HepG2 (cell line): Measurements from ENCODE around the gene GPN2. TPM values are rescaled to one million over a fixed set of nuclear protein-coding genes. Genes with fewer than 3 reads are reported as not detected.

ENCODE experiments used
- ATAC-seq: fragments of 200-7000 bp; cut with Tn5 transposase; 3 replicates; pipeline ENCODE4 v1.9.1; 2020; ENCODE audit warnings: mild to moderate bottlenecking, moderate library complexity
- BruUV-seq: library from RNA; stranded (reverse); fragments of 400-500 nt; replicated peaks from 2 replicates; lab custom pipeline; 2021; lab: Mats Ljungman, UMichigan
- CTCF ChIA-PET: fragments of 300-600 bp; formaldehyde crosslinking; extraction: SDS; loops from one replicate; lab custom pipeline; 2021; ENCODE audit warnings: low total read pairs, inconsistent platforms, low intra/inter-chr PET ratio; lab: Yijun Ruan, JAX
- POLR2A ChIA-PET: fragments of 350-600 bp; sonication (Branson Sonifier 250); formaldehyde crosslinking; loops from one replicate; lab custom pipeline; 2020; ENCODE audit warnings: antibody characterized with exemption, inconsistent platforms; lab: Yijun Ruan, JAX
- DNase-seq: peaks from one replicate; pipeline ENCODE4 v3.0.0-alpha.2; 2015; ENCODE audit warnings: low spot score
- FAIRE-seq: peaks from 3 replicates; lab custom pipeline; 2011; peaks lifted over from hg19 to GRCh38; lab: Jason Lieb, UNC
- H2AFZ ChIP-seq: one replicate; pipeline ENCODE4 v1.6.1; 2011; ENCODE audit warnings: low read length, inconsistent platforms
- H3K27ac ChIP-seq: fragments of 300-600 bp; 3 replicates; pipeline ENCODE4 v1.8.0; 2011; ENCODE audit warnings: mixed run types, mild to moderate bottlenecking, mixed read lengths, low read length, inconsistent platforms; ENCODE audit not compliant: insufficient read depth; ENCODE audit errors: extremely low read length
- H3K27me3 ChIP-seq, 2 experiments: fragments of 200-600 bp in 1 of 2; 2 replicates in 1 of 2; 3 replicates in 1 of 2; pipeline versions ENCODE4 v1.6.0 to v1.8.0; 2011; ENCODE audit warnings: low read length in 2 of 2, mild to moderate bottlenecking in 2 of 2, moderate library complexity in 2 of 2, inconsistent platforms in 1 of 2; ENCODE audit not compliant: insufficient read depth in 2 of 2, control insufficient read depth in 1 of 2
- H3K36me3 ChIP-seq, 2 experiments: fragments of 200-600 bp in 1 of 2; replicated peaks in 1 of 2; 2 replicates in 1 of 2; 3 replicates in 1 of 2; pipeline versions ENCODE4 v1.5.1 to v1.8.0; 2011; ENCODE audit warnings: low read length in 2 of 2, inconsistent platforms in 1 of 2; ENCODE audit not compliant: insufficient read depth in 2 of 2, control insufficient read depth in 1 of 2
- H3K4me1 ChIP-seq: 2 replicates; pipeline ENCODE4 v1.5.1; 2012; ENCODE audit warnings: low read length, inconsistent platforms; ENCODE audit not compliant: insufficient read depth
- H3K4me2 ChIP-seq: 2 replicates; pipeline ENCODE4 v1.6.0; 2011; ENCODE audit warnings: low read depth, low read length, inconsistent platforms
- H3K4me3 ChIP-seq, 3 experiments: fragments of 200-600 bp in 1 of 3; sonication (generic), shearing (Covaris generic) in 1 of 3; replicated peaks in 1 of 3; 2 replicates each; pipeline ENCODE4 v1.5.1; 2011 to 2016; ENCODE audit warnings: low read length in 3 of 3, inconsistent platforms in 2 of 3, low read depth in 2 of 3, mild to moderate bottlenecking in 2 of 3, control low read depth in 1 of 3, mixed read lengths in 1 of 3; ENCODE audit not compliant: insufficient read depth in 1 of 3
- H3K79me2 ChIP-seq: one replicate; pipeline ENCODE4 v1.6.1; 2011; ENCODE audit warnings: low read length, inconsistent platforms; ENCODE audit not compliant: insufficient read depth
- H3K9ac ChIP-seq: 2 replicates; pipeline ENCODE4 v1.6.0; 2011; ENCODE audit warnings: mild to moderate bottlenecking, low read depth, low read length, inconsistent platforms; ENCODE audit not compliant: insufficient read depth
- H3K9me3 ChIP-seq: 2 replicates; pipeline ENCODE4 v1.5.1; 2012; ENCODE audit warnings: mild to moderate bottlenecking, low read length
- H4K20me1 ChIP-seq: 2 replicates; pipeline ENCODE4 v1.6.0; 2011; ENCODE audit warnings: inconsistent platforms, mild to moderate bottlenecking, low read length, moderate library complexity; ENCODE audit not compliant: insufficient read depth
- FIP1L1 ChIP-seq: fragments of 200-400 bp; formaldehyde crosslinking; IDR thresholded peaks from 2 replicates; pipeline ENCODE4 v1.6.1; 2018; ENCODE audit warnings: low read depth, mild to moderate bottlenecking, low read length, moderate library complexity, borderline replicate concordance; ENCODE audit not compliant: insufficient read depth
- FOXC1 ChIP-seq: sonication (generic); formaldehyde crosslinking; IDR thresholded peaks from 2 replicates; pipeline ENCODE4 v1.8.0; 2022; ENCODE audit warnings: mild to moderate bottlenecking, missing genetic modification reagents, borderline replicate concordance
- KDM5B ChIP-seq: sonication (generic); formaldehyde crosslinking; IDR thresholded peaks from 2 replicates; pipeline ENCODE4 v1.4.0; 2020; ENCODE audit warnings: missing genetic modification reagents, mild to moderate bottlenecking, borderline replicate concordance
- NR2C2 ChIP-seq: sonication (generic); formaldehyde crosslinking; IDR thresholded peaks from 2 replicates; pipeline ENCODE4 v1.4.0; 2020; ENCODE audit warnings: missing genetic modification reagents, mild to moderate bottlenecking, moderate library complexity, borderline replicate concordance
- NRL ChIP-seq: sonication (generic); formaldehyde crosslinking; IDR thresholded peaks from 2 replicates; pipeline ENCODE4 v1.5.0; 2020; ENCODE audit warnings: missing genetic modification reagents, mild to moderate bottlenecking, moderate library complexity, borderline replicate concordance
- RARG ChIP-seq: sonication (generic); formaldehyde crosslinking; IDR thresholded peaks from 2 replicates; pipeline ENCODE4 v1.4.0; 2020; ENCODE audit warnings: low read depth, mild to moderate bottlenecking, missing genetic modification reagents
- SMARCC2 ChIP-seq: fragments of 450-650 bp; IDR thresholded peaks from 2 replicates; pipeline ENCODE4 v1.6.1; 2017; ENCODE audit warnings: antibody characterized with exemption, mild to moderate bottlenecking
- SRY ChIP-seq: sonication (generic); formaldehyde crosslinking; IDR thresholded peaks from 2 replicates; pipeline ENCODE4 v1.8.0; 2022; ENCODE audit warnings: mild to moderate bottlenecking, missing genetic modification reagents
- YY1 ChIP-seq: IDR thresholded peaks from 2 replicates; pipeline ENCODE4 v1.6.1; 2011; ENCODE audit warnings: low read length, low read depth, moderate library complexity, mild to moderate bottlenecking; ENCODE audit not compliant: insufficient read depth, insufficient replicate concordance
- ZBTB20 ChIP-seq: sonication (generic); formaldehyde crosslinking; IDR thresholded peaks from 2 replicates; pipeline ENCODE4 v1.8.1; 2023; ENCODE audit warnings: missing genetic modification reagents, low read depth, mild to moderate bottlenecking, borderline replicate concordance
- ZNF33B ChIP-seq: sonication (generic); formaldehyde crosslinking; IDR thresholded peaks from 2 replicates; pipeline ENCODE4 v1.5.1; 2020; ENCODE audit warnings: mild to moderate bottlenecking, missing genetic modification reagents
- ZNF816 ChIP-seq: sonication (generic); formaldehyde crosslinking; IDR thresholded peaks from 2 replicates; pipeline ENCODE4 v1.8.0; 2022; ENCODE audit warnings: missing genetic modification reagents, mild to moderate bottlenecking, borderline replicate concordance
- WGBS: methylation state at CpG from one replicate; pipeline ENCODE4 v1.1.6; 2017; ENCODE audit warnings: low lambda C conversion rate; 5-methylcytosine and 5-hydroxymethylcytosine counted together
- in situ Hi-C: cut with HindIII; loops from 2 replicates; pipeline ENCODE4 v1.10.0; 2017; ENCODE audit warnings: low pct_unique_long_range_greater_than_20kb; ENCODE audit not compliant: extremely low pct_ligation_motif_present
- intact Hi-C: fragments of 100-400 bp; cut with micrococcal nuclease; formaldehyde crosslinking; loops from one replicate; pipeline ENCODE4 v1.10.0; 2022; ENCODE audit not compliant: unreplicated experiment
- polyA plus RNA-seq, 8 experiments: library from polyadenylated mRNA; depleted of rRNA in 3 of 8; stranded (reverse) in 7 of 8; unstranded in 1 of 8; fragments of >200 nt; fragmentation: Illumina TruSeq in 4 of 8; extraction: Trizol in 4 of 8; gene quantifications; 2 replicates each; pipeline versions ENCODE4 v1.2.1 to v1.2.3, GENCODE V29; 2011 to 2016; ENCODE audit warnings: low read depth in 4 of 8, missing spikeins in 1 of 8, mixed read lengths in 1 of 8; ENCODE audit not compliant: insufficient read depth in 1 of 8
- total RNA-seq, 5 experiments: library from RNA; depleted of rRNA; stranded (reverse); fragments of >200 nt; fragmentation: Illumina TruSeq; extraction: Trizol; gene quantifications; 2 replicates each; pipeline ENCODE4 v1.2.3, GENCODE V29; 2016; ENCODE audit warnings: low read depth in 1 of 5
- TF ChIP-seq, protein P1 (sequence below): sonication (generic); formaldehyde crosslinking; IDR thresholded peaks from 2 replicates; pipeline ENCODE4 v1.4.0; 2020; ENCODE audit warnings: missing genetic modification reagents, mild to moderate bottlenecking, borderline replicate concordance
- TF ChIP-seq, protein P2 (sequence below): fragments of 450-650 bp; IDR thresholded peaks from 2 replicates; pipeline ENCODE4 v1.6.1; 2017; ENCODE audit warnings: mild to moderate bottlenecking

The GPN2 gene
- total and polyA plus RNA-seq, 2 of the 13 experiments (the other 11 are each of a cell fraction or from before 2014, with no cell fraction given) = 19.3 to 38.9 TPM

- TF ChIP-seq, protein P1, sequence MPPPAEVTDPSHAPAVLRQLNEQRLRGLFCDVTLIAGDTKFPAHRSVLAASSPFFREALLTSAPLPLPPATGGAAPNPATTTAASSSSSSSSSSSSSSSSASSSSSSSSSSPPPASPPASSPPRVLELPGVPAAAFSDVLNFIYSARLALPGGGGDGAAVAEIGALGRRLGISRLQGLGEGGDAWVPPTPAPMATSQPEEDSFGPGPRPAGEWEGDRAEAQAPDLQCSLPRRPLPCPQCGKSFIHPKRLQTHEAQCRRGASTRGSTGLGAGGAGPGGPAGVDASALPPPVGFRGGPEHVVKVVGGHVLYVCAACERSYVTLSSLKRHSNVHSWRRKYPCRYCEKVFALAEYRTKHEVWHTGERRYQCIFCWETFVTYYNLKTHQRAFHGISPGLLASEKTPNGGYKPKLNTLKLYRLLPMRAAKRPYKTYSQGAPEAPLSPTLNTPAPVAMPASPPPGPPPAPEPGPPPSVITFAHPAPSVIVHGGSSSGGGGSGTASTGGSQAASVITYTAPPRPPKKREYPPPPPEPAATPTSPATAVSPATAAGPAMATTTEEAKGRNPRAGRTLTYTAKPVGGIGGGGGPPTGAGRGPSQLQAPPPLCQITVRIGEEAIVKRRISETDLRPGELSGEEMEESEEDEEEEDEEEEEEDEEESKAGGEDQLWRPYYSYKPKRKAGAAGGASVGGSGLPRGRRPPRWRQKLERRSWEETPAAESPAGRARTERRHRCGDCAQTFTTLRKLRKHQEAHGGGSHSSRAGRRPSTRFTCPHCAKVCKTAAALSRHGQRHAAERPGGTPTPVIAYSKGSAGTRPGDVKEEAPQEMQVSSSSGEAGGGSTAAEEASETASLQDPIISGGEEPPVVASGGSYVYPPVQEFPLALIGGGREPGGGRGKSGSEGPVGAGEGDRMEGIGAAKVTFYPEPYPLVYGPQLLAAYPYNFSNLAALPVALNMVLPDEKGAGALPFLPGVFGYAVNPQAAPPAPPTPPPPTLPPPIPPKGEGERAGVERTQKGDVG (CRISPR knock-in tag) = no peak
Measured at GRCh38 chr1:26922431-26922729, 32.3 kb upstream of the GPN2 start (continued).

GRCh38 chr1:26921540-26922430 lies 31.7 kb upstream of the GPN2 start, which contains the start of gene NUDC:
NUDC (plus strand) TSS chr1:26921743; CDS start chr1:26921849, 106 bp downstream.
- no peaks in the 10 kb centered on the region for H3K9me3 ChIP-seq
- H3K79me2 ChIP-seq = peaks cover 38% of the 10 kb centered on the region
- peak within 1 kb of the TSS; percentile 64 to 98 (median 82) for H3K4me3 ChIP-seq
- no TSS peak for BruUV-seq
- H3K27ac ChIP-seq = peak within 1 kb of the TSS; percentile 77
- H2AFZ ChIP-seq = no peak within 1 kb of the TSS
- ATAC-seq (peak; percentile 97), DNase-seq (peak; percentile 93), FAIRE-seq (peak; percentile 95)
- ChIA-PET POLR2A (interaction anchor here (0.9 to 2.4 kb wide), 6 partner anchors 9 to 72 kb away, joined by 3 to 24 read pairs (median 8); partner anchors contain the start of genes GPATCH3, NR0B2 and TRNP1), CTCF (no interaction called here)
- H3K4me1 ChIP-seq = peaks cover 53% of the 10 kb centered on the region
- in situ Hi-C loops (no loop called here), intact Hi-C loops (no loop called here)
- WGBS = 2% methylated on average over 38 of the region's 83 CpGs
- H4K20me1 ChIP-seq = peaks cover 4% of the 10 kb centered on the region; the same call in 1 of the 2 replicates
- H3K9ac ChIP-seq = peak within 1 kb of the TSS; percentile 94
- H3K4me2 ChIP-seq = peak within 1 kb of the TSS; percentile 97
- H3K27me3 ChIP-seq = no peaks in the 10 kb centered on the region; a peak in 1 of 5 replicates
- peaks cover 8 to 19% of the 10 kb centered on the region in 2 experiments for H3K36me3 ChIP-seq
- TF ChIP-seq ZNF816 (CRISPR knock-in tag) (no peak), YY1 (peak; percentile 20), ZNF33B (peak; percentile 15; the same call in 1 of the 2 replicates), RARG (CRISPR knock-in tag) (no peak), FOXC1 (CRISPR knock-in tag) (peak; percentile 95), NR2C2 (no peak), FIP1L1 (peak; percentile 40; the same call in 1 of the 2 replicates), SMARCC2 (no peak), ZBTB20 (no peak), KDM5B (CRISPR knock-in tag) (peak; percentile 98; the same call in 1 of the 2 replicates), NRL (CRISPR knock-in tag) (peak; percentile 92), SRY (CRISPR knock-in tag) (peak; percentile 69)
- TF ChIP-seq, protein P2, sequence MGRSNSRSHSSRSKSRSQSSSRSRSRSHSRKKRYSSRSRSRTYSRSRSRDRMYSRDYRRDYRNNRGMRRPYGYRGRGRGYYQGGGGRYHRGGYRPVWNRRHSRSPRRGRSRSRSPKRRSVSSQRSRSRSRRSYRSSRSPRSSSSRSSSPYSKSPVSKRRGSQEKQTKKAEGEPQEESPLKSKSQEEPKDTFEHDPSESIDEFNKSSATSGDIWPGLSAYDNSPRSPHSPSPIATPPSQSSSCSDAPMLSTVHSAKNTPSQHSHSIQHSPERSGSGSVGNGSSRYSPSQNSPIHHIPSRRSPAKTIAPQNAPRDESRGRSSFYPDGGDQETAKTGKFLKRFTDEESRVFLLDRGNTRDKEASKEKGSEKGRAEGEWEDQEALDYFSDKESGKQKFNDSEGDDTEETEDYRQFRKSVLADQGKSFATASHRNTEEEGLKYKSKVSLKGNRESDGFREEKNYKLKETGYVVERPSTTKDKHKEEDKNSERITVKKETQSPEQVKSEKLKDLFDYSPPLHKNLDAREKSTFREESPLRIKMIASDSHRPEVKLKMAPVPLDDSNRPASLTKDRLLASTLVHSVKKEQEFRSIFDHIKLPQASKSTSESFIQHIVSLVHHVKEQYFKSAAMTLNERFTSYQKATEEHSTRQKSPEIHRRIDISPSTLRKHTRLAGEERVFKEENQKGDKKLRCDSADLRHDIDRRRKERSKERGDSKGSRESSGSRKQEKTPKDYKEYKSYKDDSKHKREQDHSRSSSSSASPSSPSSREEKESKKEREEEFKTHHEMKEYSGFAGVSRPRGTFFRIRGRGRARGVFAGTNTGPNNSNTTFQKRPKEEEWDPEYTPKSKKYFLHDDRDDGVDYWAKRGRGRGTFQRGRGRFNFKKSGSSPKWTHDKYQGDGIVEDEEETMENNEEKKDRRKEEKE = no peak
